ENCODE measurements around the gene BIN1.

- TF ChIP-seq CTCF (IDR thresholded peaks at IDR 0.05) (no peak), POLR2A (IDR thresholded peaks at IDR 0.05) (no peak)
Measured at GRCh38 chr2:127023504-127023903, 83.5 kb downstream of the BIN1 start.
